Fibroblast of skin of left quadriceps (primary cell): ENCODE measurements around the gene FRMD4B.
A peak's percentile ranks its signal among the peaks of the same experiment; 100 is the strongest.
"Not testable (repeated sequence)": the region's sequence is repeated elsewhere in the genome, so short reads cannot be mapped to it uniquely, and the experiment has no call there.

ENCODE experiments used
- DNase-seq, 2 experiments: peaks; one replicate each; pipeline ENCODE4 v3.0.0-alpha.2; 2013; ENCODE audit warnings: low read depth in 2 of 2

FRMD4B gene

GRCh38 chr3:69322512-69322911 is 63.4 kb downstream of the FRMD4B start:
- not testable (repeated sequence) for DNase-seq

- no peak for DNase-seq
Observed at GRCh38 chr3:69322158-69322509, 63.8 kb downstream of the FRMD4B start.

DNA sequence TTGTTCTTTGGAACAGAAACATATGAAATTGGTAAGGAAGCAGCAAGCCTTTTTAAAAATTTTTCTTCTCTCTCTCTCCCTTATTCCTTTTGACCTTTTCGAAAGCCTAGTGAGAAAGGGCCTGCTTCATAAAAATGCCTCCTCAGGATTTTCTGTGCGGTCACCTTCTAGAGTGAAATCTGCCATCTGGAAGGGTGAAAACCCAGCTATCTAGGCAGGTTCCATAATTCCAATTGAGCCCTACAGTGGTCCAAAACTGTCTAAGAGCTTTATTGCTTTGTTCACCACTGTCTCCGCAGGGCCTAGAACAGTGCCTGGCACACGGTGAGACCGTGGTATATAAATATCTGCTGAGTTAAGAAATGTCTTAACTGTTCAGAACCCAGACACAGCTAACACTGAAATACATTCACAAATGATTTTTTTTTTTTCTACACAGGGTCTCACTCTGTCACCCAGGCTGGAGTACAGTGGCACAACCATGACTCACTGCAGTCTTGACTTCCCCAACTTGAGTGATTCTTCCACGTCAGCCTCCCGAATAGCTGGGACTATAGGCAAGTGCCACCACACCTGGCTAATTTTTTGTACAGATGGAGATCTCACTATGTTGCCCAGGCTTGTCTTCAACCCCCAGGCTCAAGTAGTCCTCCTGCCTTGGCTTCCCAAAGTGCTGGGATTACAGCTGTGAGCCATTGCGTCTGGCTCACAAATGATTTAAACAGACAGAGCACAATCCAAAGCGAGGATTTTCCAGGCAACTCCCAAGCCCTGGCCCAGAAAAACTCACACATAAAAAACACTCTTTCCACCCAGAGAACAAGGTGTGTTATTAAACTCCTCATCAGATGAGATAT is 64.4 kb downstream of the FRMD4B start:
- no peak for DNase-seq

DNA sequence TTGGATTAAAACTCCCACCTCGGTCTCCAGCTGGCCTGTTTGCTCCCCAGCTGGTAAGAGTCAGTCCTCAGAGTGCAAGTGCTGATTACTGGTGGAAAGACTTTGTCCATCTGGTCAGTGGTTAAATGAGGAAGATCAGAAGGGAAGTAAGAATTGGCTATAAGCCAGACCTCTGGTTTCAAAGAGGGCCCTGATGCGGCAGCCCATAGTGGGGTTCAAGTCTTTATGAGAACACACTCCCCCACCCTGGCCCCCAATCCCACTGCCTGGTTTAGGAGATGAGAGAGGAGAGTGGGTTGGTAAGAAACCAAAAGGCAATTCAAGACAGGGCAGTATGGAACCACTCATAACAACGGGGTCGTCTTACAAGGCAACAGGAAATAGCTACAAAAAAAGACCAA is 65.0 kb downstream of the FRMD4B start:
- DNase-seq: no peak

DNA sequence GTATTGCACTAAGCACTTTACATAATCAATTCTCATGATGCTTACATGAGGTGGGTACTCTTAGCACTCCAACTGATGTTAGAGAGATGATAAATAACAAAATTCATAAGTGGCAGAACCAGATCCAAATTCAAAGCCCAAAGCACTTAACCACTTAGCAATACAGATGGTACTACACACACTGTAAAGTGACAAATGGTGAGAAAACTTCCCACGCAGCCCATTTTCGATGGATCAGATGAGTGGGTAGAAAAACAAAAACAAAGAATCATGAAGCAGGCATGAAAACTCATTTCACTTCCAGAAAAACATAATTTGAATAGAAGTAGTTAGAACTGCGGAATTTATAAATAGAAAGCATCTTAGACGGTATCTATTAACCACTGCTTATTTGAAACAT is 66.2 kb downstream of the FRMD4B start:
- DNase-seq: no peak

GRCh38 chr3:69318410-69318809 is 67.5 kb downstream of the FRMD4B start:
- DNase-seq: no peak

DNA sequence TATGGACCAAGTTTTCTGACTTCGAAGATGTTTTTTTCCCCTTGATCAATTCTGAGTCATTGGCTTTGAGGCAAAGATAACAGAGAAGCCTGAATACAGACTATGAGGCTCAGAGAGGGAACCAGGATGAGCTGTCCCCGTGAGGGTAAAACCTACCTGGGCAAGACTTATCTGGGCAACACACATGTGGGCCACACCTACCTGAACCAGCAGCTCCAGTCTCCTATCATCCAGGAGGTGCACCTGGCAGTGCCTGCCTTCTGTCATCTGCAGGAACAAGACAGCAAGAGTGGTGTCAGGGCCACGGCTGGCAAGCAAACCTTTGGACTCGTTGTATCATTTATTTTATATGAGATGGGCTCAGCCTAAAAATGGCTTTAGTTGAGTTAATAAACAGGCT is 72.6 kb downstream of the FRMD4B start:
- DNase-seq: no peak

- no peak for DNase-seq
Observed at GRCh38 chr3:69309814-69310213, 76.1 kb downstream of the FRMD4B start.

DNA sequence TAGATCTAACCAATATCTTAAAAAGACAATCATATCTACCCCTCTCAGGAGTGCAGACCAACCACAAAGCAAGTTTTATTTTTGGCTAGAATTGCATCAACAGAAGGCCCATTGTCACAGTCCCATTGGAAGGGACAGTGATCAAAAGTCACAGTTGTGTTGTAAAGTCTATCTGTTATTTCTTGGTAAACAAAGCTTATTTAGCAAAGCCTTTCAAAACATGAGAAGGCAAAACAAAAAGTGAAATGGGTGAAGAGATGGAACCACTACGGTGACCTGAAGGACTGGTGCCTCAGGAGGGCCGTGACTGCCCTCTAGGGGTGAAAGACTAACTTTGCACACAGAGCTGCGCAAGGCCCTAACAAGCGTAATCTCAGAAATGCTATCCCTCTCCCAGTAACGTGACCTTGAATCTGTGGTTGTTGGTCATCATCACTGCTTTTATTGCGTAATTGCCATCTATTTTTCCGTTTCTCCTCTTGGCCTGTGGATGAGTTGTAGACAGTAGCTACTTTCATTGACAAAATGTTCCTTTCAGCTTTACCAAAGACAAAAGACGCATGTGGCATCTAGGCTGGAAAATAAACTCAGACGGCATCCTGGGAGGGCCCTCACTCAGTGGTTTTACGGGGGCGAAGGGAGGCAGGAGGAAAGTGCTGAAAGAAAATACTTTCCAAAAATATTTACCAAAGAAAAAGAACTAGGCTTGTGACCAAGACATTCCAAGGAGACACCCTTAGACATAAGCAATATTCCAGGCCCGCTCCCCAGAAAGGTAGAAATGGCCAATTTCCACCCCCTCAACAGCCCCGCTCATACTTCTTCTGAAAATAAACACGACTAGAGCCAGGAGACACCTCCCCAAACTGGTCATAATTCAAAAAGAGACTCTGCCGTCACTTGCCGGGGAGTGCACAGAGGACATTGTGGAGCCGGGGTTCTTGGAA is 79.4 kb downstream of the FRMD4B start:
- peak; percentile 63 to 66 for DNase-seq

DNA sequence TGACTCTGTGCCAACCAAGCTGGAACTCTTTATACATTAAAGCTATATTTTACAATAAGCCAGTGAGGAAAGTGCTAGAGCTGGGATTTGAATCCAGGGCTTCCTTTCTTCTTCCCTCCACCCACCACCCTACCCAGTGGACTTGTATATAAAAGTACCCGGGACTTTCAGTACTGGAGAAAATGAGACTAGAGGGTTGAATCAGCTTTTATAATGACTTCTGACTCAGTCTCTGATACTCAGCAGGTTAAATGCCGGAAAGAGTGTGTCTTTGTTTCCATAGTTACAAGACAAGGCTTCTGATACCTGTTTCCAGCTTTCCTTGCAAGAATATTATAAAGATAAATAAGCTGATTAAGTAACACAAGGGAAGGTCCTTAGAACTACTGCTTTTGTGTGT is 80.9 kb downstream of the FRMD4B start:
- no peak for DNase-seq

GRCh38 chr3:69304396-69304795 is 81.5 kb downstream of the FRMD4B start:
- no peak for DNase-seq

DNA sequence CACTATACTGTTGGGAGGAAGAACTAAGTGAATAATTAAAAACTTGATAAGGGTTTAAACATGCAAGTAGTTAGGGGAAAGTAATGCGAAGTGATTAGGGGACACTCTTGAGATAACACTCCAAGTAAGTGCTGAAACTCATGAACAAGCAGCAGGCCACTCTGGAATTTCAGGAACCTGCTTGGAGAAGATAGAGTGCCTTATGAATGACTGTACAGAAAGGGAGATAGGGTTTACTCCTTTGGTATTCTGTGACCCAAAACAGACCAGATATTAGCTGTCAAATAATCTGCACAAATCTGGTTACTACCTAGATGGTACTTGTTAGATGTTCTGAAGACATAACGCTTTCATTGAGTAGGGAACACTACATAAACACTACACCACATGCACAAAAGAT is 85.6 kb downstream of the FRMD4B start:
- DNase-seq: no peak

DNA sequence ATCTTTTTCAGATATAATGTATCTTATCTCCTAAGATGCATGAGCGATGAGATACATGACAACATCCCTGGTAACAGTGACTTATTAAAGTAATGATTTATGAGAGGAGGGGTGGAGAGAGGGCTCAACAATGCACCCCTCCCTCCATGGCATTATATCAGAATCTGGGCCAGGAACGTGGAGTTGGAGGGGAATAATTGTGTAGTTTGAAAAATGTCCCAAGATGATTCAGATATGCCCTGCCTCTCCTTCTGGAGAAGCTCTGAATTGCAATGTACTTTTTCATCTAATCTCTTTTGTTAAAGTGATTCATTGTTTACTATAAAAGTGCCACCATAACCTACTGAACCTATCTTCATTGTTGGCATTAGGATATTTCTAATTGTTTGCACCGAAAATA is 86.5 kb downstream of the FRMD4B start:
- DNase-seq: no peak

- DNase-seq: no peak
Observed at GRCh38 chr3:69297501-69297900, 88.4 kb downstream of the FRMD4B start.

GRCh38 chr3:69296995-69297394 is 88.9 kb downstream of the FRMD4B start:
- DNase-seq: no peak

GRCh38 chr3:69294014-69294766 is 91.7 kb downstream of the FRMD4B start:
- DNase-seq: peak; percentile 53 to 56

DNA sequence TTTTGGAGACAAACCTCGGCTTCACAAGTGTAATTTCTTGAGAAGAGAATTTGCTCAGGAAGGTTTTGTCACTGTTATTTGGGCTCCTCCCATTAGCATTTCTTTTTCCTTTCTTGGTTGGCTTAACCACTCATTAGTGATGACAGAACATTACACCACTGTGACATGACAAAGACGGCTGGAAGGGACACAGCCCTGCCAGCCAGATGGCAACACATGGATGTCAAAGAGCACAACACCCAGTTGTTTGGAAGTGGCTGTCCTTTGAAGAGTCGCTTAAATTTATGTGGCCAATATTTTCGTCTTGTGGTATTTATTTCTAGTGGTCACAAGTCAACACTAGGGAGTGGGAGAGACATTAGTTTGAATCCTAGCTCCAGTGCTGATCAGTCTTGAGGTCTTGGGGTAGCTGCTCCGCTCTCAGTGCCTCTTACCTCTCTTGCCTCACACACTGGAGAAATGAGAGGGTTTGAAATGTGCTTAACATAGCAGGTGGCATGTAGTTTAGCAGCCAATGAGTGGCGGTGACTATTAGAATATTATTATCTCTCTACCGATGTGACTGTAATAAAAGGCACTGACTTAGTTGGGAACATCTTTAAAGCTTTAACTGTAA is 92.8 kb downstream of the FRMD4B start:
- no peak for DNase-seq

DNA sequence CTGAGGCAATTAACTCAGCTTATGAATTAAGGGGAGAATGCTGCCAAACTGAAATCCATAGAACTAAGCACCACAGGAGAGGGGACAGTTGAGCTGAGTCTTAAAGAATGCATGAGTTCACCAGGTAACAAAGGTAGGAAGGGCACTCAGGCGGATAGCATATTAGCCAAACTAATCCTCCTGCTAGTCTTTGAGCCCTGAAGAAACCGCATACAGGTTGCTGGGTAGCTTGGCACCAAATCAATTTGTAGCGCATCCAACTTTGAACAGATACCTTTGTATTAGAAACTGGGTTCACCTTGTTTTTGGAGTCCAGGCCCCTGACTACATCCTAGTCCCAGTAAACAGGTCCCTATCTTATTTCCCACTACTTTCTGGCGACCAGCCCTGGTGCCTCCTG is 93.7 kb downstream of the FRMD4B start:
- DNase-seq: no peak

DNA sequence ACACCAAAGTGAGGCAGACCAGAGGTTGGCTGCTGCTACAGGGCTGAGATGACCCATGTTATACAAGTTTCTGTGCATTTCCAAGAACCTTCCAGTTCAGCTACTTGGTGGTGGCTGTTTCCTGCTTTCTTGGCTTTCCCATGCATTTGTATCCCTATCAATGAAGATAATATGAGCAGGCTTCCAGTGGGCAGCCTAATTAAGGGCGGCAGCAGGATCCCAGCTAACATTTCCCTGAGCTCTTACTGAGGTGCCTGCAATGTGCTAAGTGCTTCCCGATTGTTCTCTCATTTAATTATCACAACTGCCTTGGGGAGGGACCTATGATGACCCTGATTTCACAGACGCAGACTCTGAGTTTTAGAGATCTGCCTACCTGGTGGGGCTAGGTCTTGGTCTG is 95.5 kb downstream of the FRMD4B start:
- no peak for DNase-seq

- no peak for DNase-seq
Observed at GRCh38 chr3:69290006-69290405, 95.9 kb downstream of the FRMD4B start.

GRCh38 chr3:69288161-69288895 is 97.6 kb downstream of the FRMD4B start:
- no peak for DNase-seq
